WTC11 (cell line): ENCODE results near the gene SLITRK4. TPM values are rescaled to one million over a fixed set of nuclear protein-coding genes. Genes with fewer than 3 reads are reported as not detected.

ENCODE experiments used
- ARID4B ChIP-seq: sonication (generic); formaldehyde crosslinking; IDR thresholded peaks from 2 replicates; pipeline ENCODE4 v1.8.0; 2023; ENCODE audit warnings: missing genetic modification reagents, mild to moderate bottlenecking, borderline replicate concordance
- CDX4 ChIP-seq: fragments of 250-450 bp; sonication (Bioruptor Pico); IDR thresholded peaks from 2 replicates; pipeline ENCODE4 v1.9.0; 2021; ENCODE audit warnings: moderate library complexity, mild to moderate bottlenecking, inconsistent platforms, borderline replicate concordance
- CTCF ChIP-seq: fragments of 200-600 bp; IDR thresholded peaks from 2 replicates; pipeline ENCODE4 v1.8.0; 2022; ENCODE audit warnings: antibody characterized with exemption
- E2F5 ChIP-seq: sonication (generic); formaldehyde crosslinking; IDR thresholded peaks from 2 replicates; pipeline ENCODE4 v1.8.1; 2022; ENCODE audit warnings: mild to moderate bottlenecking, moderate library complexity, missing genetic modification reagents
- FOXP4 ChIP-seq: sonication (generic); formaldehyde crosslinking; IDR thresholded peaks from 2 replicates; pipeline ENCODE4 v1.8.0; 2022; ENCODE audit warnings: mild to moderate bottlenecking, missing genetic modification reagents
- IRF1 ChIP-seq: sonication (generic); formaldehyde crosslinking; IDR thresholded peaks from 2 replicates; pipeline ENCODE4 v1.8.0; 2023; ENCODE audit warnings: missing genetic modification reagents
- NR2C2 ChIP-seq: sonication (generic); formaldehyde crosslinking; IDR thresholded peaks from 2 replicates; pipeline ENCODE4 v1.8.0; 2022; ENCODE audit warnings: mild to moderate bottlenecking, missing genetic modification reagents
- NR3C1 ChIP-seq: sonication (generic); formaldehyde crosslinking; conservative IDR thresholded peaks from 2 replicates; pipeline ENCODE4 v1.8.1; 2023; ENCODE audit warnings: low read depth, mild to moderate bottlenecking, missing genetic modification reagents
- PRRX2 ChIP-seq: fragments of 250-450 bp; sonication (Bioruptor Pico); IDR thresholded peaks from 2 replicates; pipeline ENCODE4 v1.8.0; 2021; ENCODE audit warnings: mild to moderate bottlenecking
- ZBTB21 ChIP-seq: sonication (generic); formaldehyde crosslinking; IDR thresholded peaks from 2 replicates; pipeline ENCODE4 v1.8.1; 2023; ENCODE audit warnings: mild to moderate bottlenecking, missing genetic modification reagents, borderline replicate concordance
- ZBTB43 ChIP-seq: sonication (generic); formaldehyde crosslinking; IDR thresholded peaks from 2 replicates; pipeline ENCODE4 v1.8.1; 2023; ENCODE audit warnings: mild to moderate bottlenecking, missing genetic modification reagents
- ZNF317 ChIP-seq: sonication (generic); formaldehyde crosslinking; IDR thresholded peaks from 2 replicates; pipeline ENCODE4 v1.8.1; 2023; ENCODE audit warnings: low read depth, mild to moderate bottlenecking, moderate library complexity, missing genetic modification reagents, borderline replicate concordance
- ZNF671 ChIP-seq: fragments of 250-450 bp; sonication (Bioruptor Pico); IDR thresholded peaks from 2 replicates; pipeline ENCODE4 v1.8.0; 2021; ENCODE audit warnings: mild to moderate bottlenecking
- total RNA-seq: library from RNA; stranded (reverse); gene quantifications from 3 replicates; pipeline ENCODE4 v1.2.3, GENCODE V29; 2021
- TF ChIP-seq, protein P1 (sequence below): fragments of 250-450 bp; sonication (Bioruptor Pico); IDR thresholded peaks from 2 replicates; pipeline ENCODE4 v2.1.2; 2022; ENCODE audit warnings: mild to moderate bottlenecking, moderate library complexity

SLITRK4 gene
- total RNA-seq, 1 experiment from 2014 or later, result not detected

GRCh38 chrX:143601809-143602208, 34.1 kb downstream of the SLITRK4 start (continued):
- TF ChIP-seq ARID4B (CRISPR knock-in tag) (no peak), FOXP4 (no peak), ZBTB21 (CRISPR knock-in tag) (no peak), E2F5 (CRISPR knock-in tag) (no peak), CTCF (no peak), NR2C2 (CRISPR knock-in tag) (no peak), ZNF671 (CRISPR knock-in tag) (no peak), PRRX2 (CRISPR knock-in tag) (no peak), NR3C1 (CRISPR knock-in tag) (no peak), ZNF317 (CRISPR knock-in tag) (no peak), CDX4 (CRISPR knock-in tag) (no peak), ZBTB43 (no peak), IRF1 (CRISPR knock-in tag) (no peak)
- TF ChIP-seq, protein P1, sequence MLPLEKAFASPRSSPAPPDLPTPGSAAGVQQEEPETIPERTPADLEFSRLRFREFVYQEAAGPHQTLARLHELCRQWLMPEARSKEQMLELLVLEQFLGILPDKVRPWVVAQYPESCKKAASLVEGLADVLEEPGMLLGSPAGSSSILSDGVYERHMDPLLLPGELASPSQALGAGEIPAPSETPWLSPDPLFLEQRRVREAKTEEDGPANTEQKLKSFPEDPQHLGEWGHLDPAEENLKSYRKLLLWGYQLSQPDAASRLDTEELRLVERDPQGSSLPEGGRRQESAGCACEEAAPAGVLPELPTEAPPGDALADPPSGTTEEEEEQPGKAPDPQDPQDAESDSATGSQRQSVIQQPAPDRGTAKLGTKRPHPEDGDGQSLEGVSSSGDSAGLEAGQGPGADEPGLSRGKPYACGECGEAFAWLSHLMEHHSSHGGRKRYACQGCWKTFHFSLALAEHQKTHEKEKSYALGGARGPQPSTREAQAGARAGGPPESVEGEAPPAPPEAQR (CRISPR knock-in tag), result no peak
